ENCODE data around the gene DOHH.

- no peak for TF ChIP-seq CTCF (IDR thresholded peaks at IDR 0.05)
- TF ChIP-seq POLR2A (IDR thresholded peaks at IDR 0.05), result no peak
- no peak for TF ChIP-seq POLR2AphosphoS5 (IDR thresholded peaks at IDR 0.05)
- TF ChIP-seq EP300 (IDR thresholded peaks at IDR 0.05), result no peak
Observed at GRCh38 chr19:3459965-3460582, 40.4 kb downstream of the DOHH start.

Data from sigmoid colon (tissue), 4 donors.